ENCODE results near the gene SV2C. TPM values are rescaled to one million over a fixed set of nuclear protein-coding genes. Genes with fewer than 3 reads are reported as not detected.

Gene SV2C
- total and polyA plus RNA-seq, 3 donors from 2014 or later = 0.24 to 0.87 (median 0.56) TPM

DNA sequence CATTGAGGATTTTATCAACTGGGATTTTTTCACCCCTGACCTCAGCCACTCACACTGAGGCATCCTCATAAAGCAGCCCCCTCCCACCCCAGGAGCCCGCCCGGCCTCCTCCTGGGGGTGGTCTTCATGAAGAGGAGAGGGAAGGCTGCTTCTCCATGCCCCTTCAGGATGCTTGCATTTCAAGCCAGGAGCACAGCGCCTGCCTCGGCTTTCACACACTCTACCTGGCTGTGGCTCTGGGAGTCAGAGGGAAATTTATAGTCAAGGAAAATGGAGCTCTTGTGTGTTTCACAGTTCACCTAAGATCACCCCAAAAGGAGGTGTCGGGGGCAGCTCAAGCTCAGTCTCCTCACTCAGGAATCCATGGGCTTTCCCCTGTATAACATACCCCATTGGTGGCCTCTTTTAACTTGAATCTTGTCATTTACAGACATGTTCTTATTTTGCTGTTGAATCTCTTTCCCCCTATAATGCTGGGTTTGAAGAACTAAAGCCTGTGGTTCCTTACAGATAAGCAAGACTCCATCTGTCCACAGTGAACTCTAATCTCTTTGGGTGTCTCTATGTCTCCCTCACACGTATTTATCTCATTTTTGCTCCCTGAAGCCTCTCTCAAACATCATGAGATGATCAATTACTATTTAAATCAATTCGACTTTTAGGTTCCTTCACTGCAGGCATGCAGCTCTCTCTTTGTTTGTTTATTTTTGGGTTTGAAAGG, 297.3 kb downstream of the SV2C start:
- no peak overlapping the region for H3K4me3 ChIP-seq
- no peak for DNase-seq
- no peaks in the 10 kb centered on the region for H3K9me3 ChIP-seq
- WGBS, 2 donors = 62 to 65% methylated on average over 5 to 7 of the region's 7 CpGs
- intact Hi-C loops (cut with DNase I; ENCODE audit: low total_unique reads) = no loop called here
- TF ChIP-seq POLR2A (IDR thresholded peaks at IDR 0.05) = no peak
- TF ChIP-seq, protein P1, sequence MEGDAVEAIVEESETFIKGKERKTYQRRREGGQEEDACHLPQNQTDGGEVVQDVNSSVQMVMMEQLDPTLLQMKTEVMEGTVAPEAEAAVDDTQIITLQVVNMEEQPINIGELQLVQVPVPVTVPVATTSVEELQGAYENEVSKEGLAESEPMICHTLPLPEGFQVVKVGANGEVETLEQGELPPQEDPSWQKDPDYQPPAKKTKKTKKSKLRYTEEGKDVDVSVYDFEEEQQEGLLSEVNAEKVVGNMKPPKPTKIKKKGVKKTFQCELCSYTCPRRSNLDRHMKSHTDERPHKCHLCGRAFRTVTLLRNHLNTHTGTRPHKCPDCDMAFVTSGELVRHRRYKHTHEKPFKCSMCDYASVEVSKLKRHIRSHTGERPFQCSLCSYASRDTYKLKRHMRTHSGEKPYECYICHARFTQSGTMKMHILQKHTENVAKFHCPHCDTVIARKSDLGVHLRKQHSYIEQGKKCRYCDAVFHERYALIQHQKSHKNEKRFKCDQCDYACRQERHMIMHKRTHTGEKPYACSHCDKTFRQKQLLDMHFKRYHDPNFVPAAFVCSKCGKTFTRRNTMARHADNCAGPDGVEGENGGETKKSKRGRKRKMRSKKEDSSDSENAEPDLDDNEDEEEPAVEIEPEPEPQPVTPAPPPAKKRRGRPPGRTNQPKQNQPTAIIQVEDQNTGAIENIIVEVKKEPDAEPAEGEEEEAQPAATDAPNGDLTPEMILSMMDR (IDR thresholded peaks at IDR 0.05) = no peak
- no peaks in the 10 kb centered on the region for H3K4me1 ChIP-seq
- H3K36me3 ChIP-seq (ENCODE audit: low read depth, missing control alignments) = no peaks in the 10 kb centered on the region
- no peak overlapping the region for H3K27ac ChIP-seq
- H3K27me3 ChIP-seq = no peaks in the 10 kb centered on the region

DNA sequence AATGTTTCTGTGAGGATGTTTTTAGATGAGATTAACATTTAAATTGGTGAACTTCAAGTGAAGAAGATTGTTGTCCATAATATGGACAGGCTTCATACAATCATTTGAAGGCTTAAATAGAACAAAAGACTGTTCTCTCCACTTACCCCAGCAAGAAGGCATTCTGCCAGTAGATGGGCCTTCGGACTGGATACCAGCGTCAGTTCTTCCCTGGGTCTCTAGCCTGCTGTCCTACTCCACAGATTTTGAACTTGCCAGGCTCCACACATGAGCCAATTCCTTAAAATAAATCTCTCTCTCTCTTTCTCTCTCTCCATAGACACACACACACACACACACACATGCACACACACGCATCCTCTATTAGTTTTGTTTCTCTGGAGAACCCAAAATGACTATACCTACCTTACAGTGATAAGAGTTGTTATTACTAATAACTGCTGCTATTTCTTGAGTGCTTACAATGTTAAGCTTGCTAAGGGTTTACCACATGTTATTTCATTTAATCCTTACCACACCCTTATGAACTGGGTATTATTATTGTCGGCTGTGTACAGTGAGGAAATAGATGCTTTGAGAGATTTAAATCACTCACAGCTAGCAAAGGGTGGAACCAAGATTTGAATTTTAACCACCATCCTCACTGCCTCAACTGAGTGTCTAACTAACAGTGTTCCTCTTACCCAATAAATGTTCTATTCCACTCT, 300.1 kb downstream of the SV2C start:
- H3K27ac ChIP-seq = no peak overlapping the region
- no peak for DNase-seq

DNA sequence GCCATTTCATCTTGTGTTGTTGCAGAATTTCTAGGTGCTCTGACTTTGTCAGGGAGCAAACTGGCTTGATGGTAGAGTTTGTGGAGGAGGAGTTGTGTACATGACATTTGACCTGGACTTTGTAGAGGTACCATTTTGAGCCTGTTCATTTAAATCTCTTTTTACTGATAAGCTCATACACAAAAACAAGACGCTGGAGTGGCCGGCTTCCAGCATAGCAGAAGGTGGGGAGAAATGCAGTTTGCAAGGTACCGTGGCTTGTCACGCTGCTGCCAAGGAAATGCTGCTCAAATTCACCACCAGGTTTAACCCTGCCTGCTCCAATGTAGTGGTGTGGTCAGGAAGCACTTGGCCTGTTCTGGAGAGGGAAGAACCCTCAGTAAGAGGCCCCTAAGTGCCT, 301.0 kb downstream of the SV2C start:
- TF ChIP-seq, protein P1 (IDR thresholded peaks at IDR 0.05) = no peak
- no peak for TF ChIP-seq POLR2A (IDR thresholded peaks at IDR 0.05)
- DNase-seq = no peak
- Histone ChIP-seq H3K4me3 (no peak overlapping the region), H3K4me1 (no peaks in the 10 kb centered on the region), H3K9me3 (no peaks in the 10 kb centered on the region), H3K27ac (no peak overlapping the region), H3K36me3 (ENCODE audit: low read depth, missing control alignments) (no peaks in the 10 kb centered on the region), H3K27me3 (no peaks in the 10 kb centered on the region)
- intact Hi-C loops (cut with DNase I; ENCODE audit: low total_unique reads) = no loop called here
- 45 to 57% methylated on average over 4 of the region's 4 CpGs for WGBS, 2 donors

More for the DNA sequence above, 300.1 kb downstream of the SV2C start:
- no peaks in the 10 kb centered on the region for H3K27me3 ChIP-seq
- intact Hi-C loops (cut with DNase I; ENCODE audit: low total_unique reads) = no loop called here
- no peaks in the 10 kb centered on the region for H3K36me3 ChIP-seq (ENCODE audit: low read depth, missing control alignments)
- TF ChIP-seq POLR2A (IDR thresholded peaks at IDR 0.05) = no peak
- TF ChIP-seq, protein P1 (IDR thresholded peaks at IDR 0.05) = no peak
- H3K4me3 ChIP-seq = no peak overlapping the region
- no peaks in the 10 kb centered on the region for H3K4me1 ChIP-seq
- WGBS, 2 donors = 85 to 91% methylated on average over 4 of the region's 4 CpGs
- H3K9me3 ChIP-seq = no peaks in the 10 kb centered on the region

DNA sequence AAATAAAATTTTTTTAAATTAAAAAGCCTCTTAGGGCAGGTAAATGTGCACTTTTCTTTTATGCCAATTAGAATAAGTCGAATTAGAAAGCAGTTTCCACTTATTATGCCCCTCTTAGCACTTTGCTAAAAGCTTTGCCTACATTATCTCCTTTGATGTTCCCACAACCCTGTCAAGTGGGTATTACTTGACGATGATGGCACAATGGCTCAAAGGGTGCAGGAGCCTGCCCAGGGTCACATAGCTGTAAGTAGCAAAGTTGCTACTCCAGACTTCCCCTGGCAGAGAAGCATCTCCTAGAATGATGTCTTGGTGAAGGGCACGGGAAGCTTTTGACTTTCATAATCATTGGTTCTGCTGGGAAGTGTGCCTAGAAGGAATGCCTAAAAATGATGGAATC, 301.5 kb downstream of the SV2C start:
- H3K27ac ChIP-seq = no peak overlapping the region
- no peaks in the 10 kb centered on the region for H3K36me3 ChIP-seq (ENCODE audit: low read depth, missing control alignments)
- DNase-seq = no peak
- WGBS, 2 donors = 82 to 84% methylated on average over 3 of the region's 3 CpGs
- TF ChIP-seq POLR2A (IDR thresholded peaks at IDR 0.05) = no peak
- TF ChIP-seq, protein P1 (IDR thresholded peaks at IDR 0.05) = no peak
- no peak overlapping the region for H3K4me3 ChIP-seq
- H3K27me3 ChIP-seq = no peaks in the 10 kb centered on the region
- intact Hi-C loops (cut with DNase I; ENCODE audit: low total_unique reads) = no loop called here
- H3K9me3 ChIP-seq = no peaks in the 10 kb centered on the region
- no peaks in the 10 kb centered on the region for H3K4me1 ChIP-seq

Measured in testis (tissue), 3 donors.